SU-DHL-6 (cell line): ENCODE data around the gene ADAMTS10.
A peak's percentile ranks its signal among the peaks of the same experiment; 100 is the strongest.

Experiments
- H2AFZ ChIP-seq: fragments of 200-600 bp; sonication (generic); 2 replicates; pipeline ENCODE4 v1.6.1; 2014; ENCODE audit warnings: low read depth, mild to moderate bottlenecking, moderate library complexity, mixed read lengths, antibody characterized with exemption, low read length; ENCODE audit not compliant: severe bottlenecking
- H3F3A ChIP-seq: fragments of 200-600 bp; shearing (Covaris generic); 2 replicates; pipeline ENCODE4 v1.6.0; 2016; ENCODE audit warnings: antibody characterized with exemption, mild to moderate bottlenecking; ENCODE audit not compliant: insufficient read depth
- H3K27ac ChIP-seq: fragments of 200-600 bp; sonication (generic); 2 replicates; pipeline ENCODE4 v1.5.1; 2016; ENCODE audit warnings: low read depth, mild to moderate bottlenecking, low read length, moderate library complexity, mixed read lengths
- H3K27me3 ChIP-seq: fragments of 200-600 bp; sonication (generic), shearing (Covaris generic); 2 replicates; pipeline ENCODE4 v1.6.0; 2014; ENCODE audit warnings: mild to moderate bottlenecking, low read length
- H3K36me3 ChIP-seq: fragments of 200-600 bp; sonication (generic); 2 replicates; pipeline ENCODE4 v1.6.1; 2014; ENCODE audit warnings: mild to moderate bottlenecking, low read length, mixed read lengths
- H3K4me2 ChIP-seq: fragments of 300-600, 200-600 bp; shearing (Covaris generic), sonication (generic); 2 replicates; pipeline ENCODE4 v1.6.0; 2014; ENCODE audit warnings: low read length, low read depth, mild to moderate bottlenecking; ENCODE audit not compliant: poor library complexity, severe bottlenecking
- H3K4me3 ChIP-seq: fragments of 200-600 bp; sonication (generic); 2 replicates; pipeline ENCODE4 v1.5.1; 2014; ENCODE audit warnings: antibody characterized with exemption, low read length, mild to moderate bottlenecking, mixed read lengths; ENCODE audit not compliant: insufficient read depth, poor library complexity, severe bottlenecking
- H3K79me2 ChIP-seq: fragments of 200-600 bp; sonication (generic); 2 replicates; pipeline ENCODE4 v1.6.1; 2014; ENCODE audit warnings: mild to moderate bottlenecking, low read length, moderate library complexity; ENCODE audit not compliant: insufficient read depth
- H3K9ac ChIP-seq: fragments of 200-600 bp; sonication (generic); 2 replicates; pipeline ENCODE4 v1.7.0; 2014; ENCODE audit warnings: mild to moderate bottlenecking, low read length
- H3K9me2 ChIP-seq: fragments of 200-600 bp; sonication (generic); replicated peaks from 2 replicates; pipeline ENCODE4 v1.6.1; 2014; ENCODE audit warnings: low read length; ENCODE audit not compliant: insufficient read depth
- H3K9me3 ChIP-seq: fragments of 200-600 bp; sonication (generic); 2 replicates; pipeline ENCODE4 v1.6.1; 2014; ENCODE audit warnings: low read length, mixed read lengths; ENCODE audit not compliant: insufficient read depth
- H4K20me1 ChIP-seq: fragments of 200-600 bp; sonication (generic); 2 replicates; pipeline ENCODE4 v1.6.1; 2014; ENCODE audit warnings: low read depth, mild to moderate bottlenecking, antibody characterized with exemption, low read length, moderate library complexity, mixed read lengths
- CTCF ChIP-seq: fragments of 200-600 bp; sonication (generic); IDR thresholded peaks from one replicate; pipeline ENCODE4 v1.5.1; 2017; ENCODE audit warnings: antibody characterized with exemption, mild to moderate bottlenecking, low read length, moderate library complexity; ENCODE audit not compliant: insufficient read depth, poor library complexity, severe bottlenecking
- EZH2phosphoT487 ChIP-seq: fragments of 200-600 bp; sonication (generic), shearing (Covaris generic); conservative IDR thresholded peaks from 2 replicates; pipeline ENCODE4 v1.6.1; 2018; ENCODE audit warnings: mild to moderate bottlenecking, antibody characterized with exemption, low read length, moderate library complexity, mixed read lengths

ADAMTS10 gene

GRCh38 chr19:8589177-8589714, 21.3 kb downstream of the ADAMTS10 start:
- Histone ChIP-seq H3K79me2 (no peaks in the 10 kb centered on the region), H2AFZ (no peak overlapping the region), H3K9ac (no peak overlapping the region), H3F3A (no peaks in the 10 kb centered on the region), H3K4me2 (no peak overlapping the region), H3K27ac (no peak overlapping the region), H3K4me3 (no peak overlapping the region), H3K9me2 (no peaks in the 10 kb centered on the region), H3K27me3 (no peaks in the 10 kb centered on the region), H4K20me1 (no peaks in the 10 kb centered on the region), H3K9me3 (no peaks in the 10 kb centered on the region), H3K36me3 (no peaks in the 10 kb centered on the region)
- TF ChIP-seq CTCF = no peak
- no peak for TF ChIP-seq EZH2phosphoT487

- TF ChIP-seq EZH2phosphoT487 = no peak
- TF ChIP-seq CTCF = peak; percentile 48
- H2AFZ ChIP-seq = no peak overlapping the region
- no peaks in the 10 kb centered on the region for H3K27me3 ChIP-seq
- H4K20me1 ChIP-seq = no peaks in the 10 kb centered on the region
- H3K9ac ChIP-seq = no peak overlapping the region
- H3F3A ChIP-seq = no peaks in the 10 kb centered on the region
- no peaks in the 10 kb centered on the region for H3K9me3 ChIP-seq
- H3K4me3 ChIP-seq = no peak overlapping the region
- H3K27ac ChIP-seq = no peak overlapping the region
- no peaks in the 10 kb centered on the region for H3K79me2 ChIP-seq
- no peaks in the 10 kb centered on the region for H3K36me3 ChIP-seq
- no peak overlapping the region for H3K4me2 ChIP-seq
- no peaks in the 10 kb centered on the region for H3K9me2 ChIP-seq
Observed at GRCh38 chr19:8585894-8586750, 24.4 kb downstream of the ADAMTS10 start.

- no peaks in the 10 kb centered on the region for H3K79me2 ChIP-seq
- H3F3A ChIP-seq = no peaks in the 10 kb centered on the region
- H3K9me3 ChIP-seq = no peaks in the 10 kb centered on the region
- H3K9ac ChIP-seq = no peak overlapping the region
- no peak overlapping the region for H3K4me3 ChIP-seq
- no peak overlapping the region for H2AFZ ChIP-seq
- H3K27me3 ChIP-seq = no peaks in the 10 kb centered on the region
- no peak overlapping the region for H3K27ac ChIP-seq
- no peaks in the 10 kb centered on the region for H3K36me3 ChIP-seq
- H4K20me1 ChIP-seq = no peaks in the 10 kb centered on the region
- H3K4me2 ChIP-seq = no peak overlapping the region
- H3K9me2 ChIP-seq = no peaks in the 10 kb centered on the region
- TF ChIP-seq EZH2phosphoT487 (no peak), CTCF (no peak)
Observed at GRCh38 chr19:8584965-8585893, 25.3 kb downstream of the ADAMTS10 start.
